H1 (cell line): ENCODE results near the gene UGT1A6.

Experiments
- CTCF ChIP-seq, 3 experiments: IDR thresholded peaks; 1 replicate in 2 of 3; 2 replicates in 1 of 3; pipeline versions ENCODE4 v1.5.1 to v1.6.1; 2011; ENCODE audit warnings: low read length in 3 of 3, mild to moderate bottlenecking in 3 of 3, inconsistent platforms in 2 of 3, low read depth in 1 of 3, moderate library complexity in 1 of 3; ENCODE audit not compliant: insufficient read depth in 1 of 3; ENCODE audit errors: control extremely low read depth in 1 of 3
- GABPA ChIP-seq: IDR thresholded peaks from 2 replicates; pipeline ENCODE4 v1.6.1; 2011; ENCODE audit warnings: mild to moderate bottlenecking, low read length, moderate library complexity, borderline replicate concordance; ENCODE audit not compliant: insufficient read depth
- NRF1 ChIP-seq: IDR thresholded peaks from 2 replicates; pipeline ENCODE4 v1.6.1; 2011; ENCODE audit warnings: mild to moderate bottlenecking, low read depth, low read length, improper control_type of control experiment
- POLR2A ChIP-seq, 2 experiments: IDR thresholded peaks; 1 replicate in 1 of 2; 2 replicates in 1 of 2; pipeline ENCODE4 v1.6.1; 2011; ENCODE audit warnings: low read depth in 2 of 2, low read length in 2 of 2, mild to moderate bottlenecking in 2 of 2; ENCODE audit errors: control extremely low read depth in 1 of 2
- RAD21 ChIP-seq, 2 experiments: IDR thresholded peaks in 1 of 2; conservative IDR thresholded peaks in 1 of 2; 2 replicates each; pipeline ENCODE4 v1.6.1; 2011; ENCODE audit warnings: low read depth in 2 of 2, low read length in 2 of 2, improper control_type of control experiment in 1 of 2, inconsistent platforms in 1 of 2, mild to moderate bottlenecking in 1 of 2, moderate library complexity in 1 of 2
- YY1 ChIP-seq: IDR thresholded peaks from 2 replicates; pipeline ENCODE4 v1.6.1; 2011; ENCODE audit warnings: low read depth, mild to moderate bottlenecking, low read length

GRCh38 chr2:233679196-233679595 is 13.5 kb upstream of the UGT1A6 start:
- TF ChIP-seq CTCF (IDR thresholded peaks at IDR 0.05; ENCODE audit: control extremely low read depth in 1 of 3, insufficient read depth in 1 of 3, low read depth in 1 of 3, low read length in 3 of 3) (no peak), RAD21 (IDR thresholded peaks at IDR 0.05 in 1 of 2, conservative IDR thresholded peaks at IDR 0.05 in 1 of 2; ENCODE audit: low read depth in 2 of 2, low read length in 2 of 2) (no peak), POLR2A (IDR thresholded peaks at IDR 0.05; ENCODE audit: control extremely low read depth in 1 of 2, low read depth in 2 of 2, low read length in 2 of 2) (no peak), GABPA (no peak), NRF1 (no peak), YY1 (no peak)
